Measurements from ENCODE around the gene PEX19. TPM values are rescaled to one million over a fixed set of nuclear protein-coding genes. Genes with fewer than 3 reads are reported as not detected.

The PEX19 gene
- total RNA-seq, 6 donors from 2014 or later = 28.3 to 69.1 (median 40.6) TPM

DNA sequence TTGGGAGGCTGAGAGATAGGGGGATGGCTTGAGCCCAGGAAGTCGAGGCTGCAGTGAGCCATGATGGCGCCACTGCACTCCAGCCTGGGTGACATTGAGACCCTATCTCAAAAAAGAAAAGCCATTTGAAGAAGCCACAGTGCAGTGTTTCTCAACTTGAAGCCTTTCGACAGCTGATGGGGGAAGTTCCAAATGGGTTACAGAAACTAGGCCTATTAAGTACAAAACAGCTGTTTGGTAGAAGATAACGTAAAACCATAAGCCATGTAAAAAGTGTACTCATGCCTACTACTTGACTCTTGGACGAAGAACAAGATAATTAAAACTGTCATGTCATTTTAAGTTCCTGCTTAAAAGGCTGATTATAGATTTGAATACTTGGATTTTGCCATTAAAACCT is 41.5 kb upstream of the PEX19 start:
- H3K36me3 ChIP-seq = peaks cover 48 to 100% (median 71%) of the 10 kb centered on the region in 4 donors

DNA sequence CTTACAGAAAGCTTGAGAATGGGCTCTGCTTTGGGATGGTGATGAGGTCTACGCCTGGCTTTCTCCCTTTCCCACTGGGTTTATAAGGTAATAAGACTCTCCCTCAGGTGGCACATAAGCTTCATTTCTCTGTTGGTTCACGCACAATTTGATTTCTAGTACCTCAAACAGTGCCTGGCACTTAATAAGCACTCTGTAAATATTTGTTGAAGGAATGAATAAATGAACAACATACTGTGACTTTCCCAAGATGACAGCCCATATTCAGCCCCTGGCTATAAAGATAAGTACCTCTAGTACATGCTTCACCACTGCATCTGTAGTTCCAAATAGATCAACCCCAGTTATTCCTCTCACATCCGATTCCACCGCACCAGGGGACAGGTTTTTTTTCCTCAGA is 40.3 kb upstream of the PEX19 start:
- peaks cover 37 to 95% (median 61%) of the 10 kb centered on the region in 4 donors for H3K36me3 ChIP-seq
- no peak overlapping the region for H3K4me3 ChIP-seq
- no peak for DNase-seq
- no peaks in the 10 kb centered on the region for H3K27me3 ChIP-seq
- H3K9me3 ChIP-seq = no peaks in the 10 kb centered on the region
- no peak for ATAC-seq (ENCODE audit: low FRiP score in 2 of 2)
- H3K27ac ChIP-seq = no peak overlapping the region
- TF ChIP-seq EP300 (IDR thresholded peaks at IDR 0.05) = no peak
- TF ChIP-seq POLR2AphosphoS5 (IDR thresholded peaks at IDR 0.05) = no peak
- TF ChIP-seq, protein P1, sequence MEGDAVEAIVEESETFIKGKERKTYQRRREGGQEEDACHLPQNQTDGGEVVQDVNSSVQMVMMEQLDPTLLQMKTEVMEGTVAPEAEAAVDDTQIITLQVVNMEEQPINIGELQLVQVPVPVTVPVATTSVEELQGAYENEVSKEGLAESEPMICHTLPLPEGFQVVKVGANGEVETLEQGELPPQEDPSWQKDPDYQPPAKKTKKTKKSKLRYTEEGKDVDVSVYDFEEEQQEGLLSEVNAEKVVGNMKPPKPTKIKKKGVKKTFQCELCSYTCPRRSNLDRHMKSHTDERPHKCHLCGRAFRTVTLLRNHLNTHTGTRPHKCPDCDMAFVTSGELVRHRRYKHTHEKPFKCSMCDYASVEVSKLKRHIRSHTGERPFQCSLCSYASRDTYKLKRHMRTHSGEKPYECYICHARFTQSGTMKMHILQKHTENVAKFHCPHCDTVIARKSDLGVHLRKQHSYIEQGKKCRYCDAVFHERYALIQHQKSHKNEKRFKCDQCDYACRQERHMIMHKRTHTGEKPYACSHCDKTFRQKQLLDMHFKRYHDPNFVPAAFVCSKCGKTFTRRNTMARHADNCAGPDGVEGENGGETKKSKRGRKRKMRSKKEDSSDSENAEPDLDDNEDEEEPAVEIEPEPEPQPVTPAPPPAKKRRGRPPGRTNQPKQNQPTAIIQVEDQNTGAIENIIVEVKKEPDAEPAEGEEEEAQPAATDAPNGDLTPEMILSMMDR (IDR thresholded peaks at IDR 0.05) = no peak
- no peak for TF ChIP-seq POLR2A (IDR thresholded peaks at IDR 0.05)
- no peaks in the 10 kb centered on the region for H3K4me1 ChIP-seq
- WGBS, 2 donors = 85 to 89% methylated on average over 4 of the region's 4 CpGs

More for the DNA sequence above, 41.5 kb upstream of the PEX19 start:
- no peaks in the 10 kb centered on the region for H3K9me3 ChIP-seq
- no peaks in the 10 kb centered on the region for H3K27me3 ChIP-seq
- ATAC-seq (ENCODE audit: low FRiP score in 2 of 2) (no peak), DNase-seq (no peak)
- no peak overlapping the region for H3K4me3 ChIP-seq
- H3K4me1 ChIP-seq = no peaks in the 10 kb centered on the region
- no peak overlapping the region for H3K27ac ChIP-seq
- WGBS, 2 donors = 90 to 93% methylated on average over 5 of the region's 5 CpGs
- TF ChIP-seq EP300 (IDR thresholded peaks at IDR 0.05) (no peak), POLR2AphosphoS5 (IDR thresholded peaks at IDR 0.05) (no peak), POLR2A (IDR thresholded peaks at IDR 0.05) (no peak)
- TF ChIP-seq, protein P1 (IDR thresholded peaks at IDR 0.05) = no peak

DNA sequence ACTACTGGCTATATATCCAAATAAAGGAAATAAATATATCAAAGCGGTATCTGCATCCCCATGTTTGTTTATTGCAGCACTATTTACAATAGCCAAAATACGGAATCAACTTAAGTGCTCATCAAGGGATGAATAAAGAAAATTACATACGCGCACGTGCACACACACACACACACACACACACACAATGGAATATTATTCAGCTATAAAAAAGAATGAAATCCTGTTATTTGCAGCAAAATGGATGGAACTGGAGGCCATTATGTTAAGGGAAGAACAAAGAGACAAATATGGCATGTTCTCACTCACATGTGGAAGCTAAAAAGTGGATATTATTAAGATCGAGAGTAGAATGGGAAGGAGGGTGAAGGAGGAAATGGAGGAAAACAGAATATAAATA is 37.9 kb upstream of the PEX19 start:
- TF ChIP-seq, protein P1 (IDR thresholded peaks at IDR 0.05) = no peak
- TF ChIP-seq POLR2A (IDR thresholded peaks at IDR 0.05) (no peak), POLR2AphosphoS5 (IDR thresholded peaks at IDR 0.05) (no peak), EP300 (IDR thresholded peaks at IDR 0.05) (no peak)
- DNase-seq (no peak), ATAC-seq (ENCODE audit: low FRiP score in 2 of 2) (no peak)
- WGBS, 2 donors = 93 to 94% methylated on average over 6 of the region's 6 CpGs
- Histone ChIP-seq H3K4me3 (no peak overlapping the region), H3K9me3 (no peaks in the 10 kb centered on the region), H3K27me3 (no peaks in the 10 kb centered on the region), H3K4me1 (no peaks in the 10 kb centered on the region), H3K27ac (no peak overlapping the region), H3K36me3 (peaks cover 28 to 89% (median 49%) of the 10 kb centered on the region in 4 donors)

DNA sequence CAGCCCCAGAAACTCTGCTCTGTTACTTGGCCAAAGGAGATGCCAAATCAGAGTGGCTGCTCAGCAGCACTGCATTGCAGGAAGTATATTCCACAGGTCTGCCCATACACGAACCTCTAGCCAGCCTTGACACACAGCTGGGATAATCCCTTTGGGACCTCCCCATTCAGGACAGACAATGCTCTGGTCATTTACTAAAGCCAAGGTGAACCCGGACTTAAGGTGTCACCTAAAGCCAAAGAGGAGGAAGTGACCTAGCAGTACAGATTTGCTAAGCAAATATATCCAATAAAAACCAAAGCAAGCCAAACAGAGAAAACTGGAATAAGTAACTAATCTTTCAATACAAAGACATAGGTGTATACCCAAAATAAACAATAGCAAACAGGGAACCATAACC is 30.4 kb upstream of the PEX19 start:
- H3K27me3 ChIP-seq = no peaks in the 10 kb centered on the region
- peaks cover 58 to 94% (median 74%) of the 10 kb centered on the region in 4 donors for H3K36me3 ChIP-seq

DNA sequence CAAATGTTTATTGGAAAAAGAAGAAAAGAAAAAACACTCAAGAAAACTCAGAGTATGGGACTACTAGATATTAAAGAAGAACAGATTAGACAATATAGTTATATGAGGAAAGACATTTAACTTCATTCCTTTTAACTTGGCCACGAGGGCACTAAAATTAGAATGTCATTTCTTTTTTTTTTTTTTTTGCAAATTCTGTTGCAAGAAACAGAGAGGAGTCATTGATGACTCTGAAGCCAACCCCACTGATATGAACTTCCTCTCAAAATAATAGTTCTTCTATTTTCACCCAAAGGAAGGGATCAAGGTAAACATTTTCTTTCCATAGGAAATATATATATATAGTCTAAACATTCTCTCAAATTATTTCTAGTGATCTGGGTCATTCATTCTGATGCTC is 24.6 kb upstream of the PEX19 start:
- H3K27me3 ChIP-seq = no peaks in the 10 kb centered on the region
- TF ChIP-seq POLR2AphosphoS5 (IDR thresholded peaks at IDR 0.05) (no peak), POLR2A (IDR thresholded peaks at IDR 0.05) (no peak), EP300 (IDR thresholded peaks at IDR 0.05) (no peak)
- TF ChIP-seq, protein P1 (IDR thresholded peaks at IDR 0.05) = no peak
- H3K4me3 ChIP-seq = no peak overlapping the region
- no peaks in the 10 kb centered on the region for H3K4me1 ChIP-seq
- WGBS, 2 donors = 52 to 60% methylated on average over 1 of the region's 1 CpG
- DNase-seq (no peak), ATAC-seq (ENCODE audit: low FRiP score in 2 of 2) (no peak)
- H3K36me3 ChIP-seq = peaks cover 80 to 100% (median 94%) of the 10 kb centered on the region in 4 donors
- H3K27ac ChIP-seq = no peak overlapping the region
- no peaks in the 10 kb centered on the region for H3K9me3 ChIP-seq

More for the DNA sequence above, 30.4 kb upstream of the PEX19 start:
- H3K9me3 ChIP-seq = no peaks in the 10 kb centered on the region
- DNase-seq (no peak), ATAC-seq (ENCODE audit: low FRiP score in 2 of 2) (no peak)
- H3K4me1 ChIP-seq = no peaks in the 10 kb centered on the region
- H3K4me3 ChIP-seq = no peak overlapping the region
- 81 to 84% methylated on average over 2 of the region's 2 CpGs for WGBS, 2 donors
- H3K27ac ChIP-seq = no peak overlapping the region
- TF ChIP-seq, protein P1 (IDR thresholded peaks at IDR 0.05) = no peak
- no peak for TF ChIP-seq POLR2A (IDR thresholded peaks at IDR 0.05)
- TF ChIP-seq EP300 (IDR thresholded peaks at IDR 0.05) = no peak
- TF ChIP-seq POLR2AphosphoS5 (IDR thresholded peaks at IDR 0.05) = no peak
